ENCODE measurements around the gene OR10V1.

Gene OR10V1

GRCh38 chr11:59669611-59670009 is 44.0 kb downstream of the OR10V1 start:
- in situ Hi-C loops (cut with HindIII; ENCODE audit: low pct_unique_long_range_greater_than_20kb, low sequenced_read_pairs) = no loop called here
- DNase-seq (ENCODE audit: low read depth in 1 of 2, low spot score in 1 of 2) = peak in 1 of 2 experiments; percentile 57
- no peak for TF ChIP-seq JUND (IDR thresholded peaks at IDR 0.05; ENCODE audit: low read depth)

GRCh38 chr11:59668950-59669610 is 44.6 kb downstream of the OR10V1 start, which contains the start of gene PATL1:
Gene PATL1 (minus strand): TSS chr11:59669037. CDS start chr11:59668895, 142 bp downstream.
- in situ Hi-C loops (cut with HindIII; ENCODE audit: low pct_unique_long_range_greater_than_20kb, low sequenced_read_pairs) = no loop called here
- DNase-seq (ENCODE audit: low read depth in 1 of 2, low spot score in 1 of 2) = peak; percentile 99
- TF ChIP-seq JUND (IDR thresholded peaks at IDR 0.05; ENCODE audit: low read depth) = peak; percentile 53; the same call in 1 of the 2 replicates

- no peak for TF ChIP-seq JUND (IDR thresholded peaks at IDR 0.05; ENCODE audit: low read depth)
- in situ Hi-C loops (cut with HindIII; ENCODE audit: low pct_unique_long_range_greater_than_20kb, low sequenced_read_pairs) = no loop called here
- DNase-seq (ENCODE audit: low read depth in 1 of 2, low spot score in 1 of 2) = peak; percentile 56 to 66
Observed at GRCh38 chr11:59668188-59668949, 45.3 kb downstream of the OR10V1 start.

- in situ Hi-C loops (cut with HindIII; ENCODE audit: low pct_unique_long_range_greater_than_20kb, low sequenced_read_pairs) = no loop called here
- DNase-seq (ENCODE audit: low read depth in 1 of 2, low spot score in 1 of 2) = no peak
- no peak for TF ChIP-seq JUND (IDR thresholded peaks at IDR 0.05; ENCODE audit: low read depth)
Observed at GRCh38 chr11:59667812-59668187, 45.8 kb downstream of the OR10V1 start.

- no peak for DNase-seq (ENCODE audit: low read depth in 1 of 2, low spot score in 1 of 2)
- in situ Hi-C loops (cut with HindIII; ENCODE audit: low pct_unique_long_range_greater_than_20kb, low sequenced_read_pairs) = no loop called here
- TF ChIP-seq JUND (IDR thresholded peaks at IDR 0.05; ENCODE audit: low read depth) = no peak
Observed at GRCh38 chr11:59666969-59667368, 46.7 kb downstream of the OR10V1 start.
